Fibroblast of lung (primary cell): ENCODE data around the gene SLMAP. TPM values are rescaled to one million over a fixed set of nuclear protein-coding genes. Genes with fewer than 3 reads are reported as not detected.

Source experiments
- DNase-seq, 2 donors: peaks; one replicate each; pipeline versions ENCODE4 v3.0.0 to v3.0.0-alpha.2; 2010; ENCODE audit warnings: low read depth in 2 of 2
- H2AFZ ChIP-seq: 2 replicates; pipeline ENCODE4 v1.5.1; 2012; ENCODE audit warnings: low read length, control low read depth, inconsistent platforms
- H3K27ac ChIP-seq: 2 replicates; pipeline ENCODE4 v1.5.1; 2011; ENCODE audit warnings: low read length, control low read depth; ENCODE audit not compliant: insufficient read depth
- H3K27me3 ChIP-seq: 2 replicates; pipeline ENCODE4 v1.5.1; 2011; ENCODE audit warnings: mild to moderate bottlenecking, low read length; ENCODE audit not compliant: control insufficient read depth, insufficient read depth
- H3K36me3 ChIP-seq: 2 replicates; pipeline ENCODE4 v1.5.1; 2011; ENCODE audit warnings: low read length; ENCODE audit not compliant: control insufficient read depth, insufficient read depth
- H3K4me1 ChIP-seq: 2 replicates; pipeline ENCODE4 v1.5.1; 2011; ENCODE audit warnings: low read length; ENCODE audit not compliant: control insufficient read depth, insufficient read depth; ENCODE audit errors: extremely low read depth
- H3K4me2 ChIP-seq: 2 replicates; pipeline ENCODE4 v1.5.1; 2011; ENCODE audit warnings: low read length, control low read depth; ENCODE audit not compliant: insufficient read depth; ENCODE audit errors: extremely low read depth
- H3K4me3 ChIP-seq, 4 experiments: fragments of 200-600 bp in 1 of 4; sonication (generic) in 1 of 4; replicated peaks in 1 of 4; 2 replicates each; pipeline ENCODE4 v1.5.1; 2011 to 2016; ENCODE audit warnings: low read length in 4 of 4, low read depth in 3 of 4, mild to moderate bottlenecking in 3 of 4, control low read depth in 2 of 4, inconsistent platforms in 1 of 4, mixed read lengths in 1 of 4; ENCODE audit not compliant: insufficient read depth in 1 of 4; ENCODE audit errors: control extremely low read depth in 1 of 4
- H3K79me2 ChIP-seq: 2 replicates; pipeline ENCODE4 v1.5.1; 2012; ENCODE audit warnings: mild to moderate bottlenecking, low read length, inconsistent platforms; ENCODE audit not compliant: control insufficient read depth, insufficient read depth
- H3K9ac ChIP-seq: 2 replicates; pipeline ENCODE4 v1.5.1; 2011; ENCODE audit warnings: mild to moderate bottlenecking, low read length, control low read depth; ENCODE audit not compliant: insufficient read depth
- H3K9me3 ChIP-seq: 2 replicates; pipeline ENCODE4 v1.5.1; 2012; ENCODE audit warnings: low read depth, low read length; ENCODE audit not compliant: control insufficient read depth, insufficient read depth
- H4K20me1 ChIP-seq: 2 replicates; pipeline ENCODE4 v1.5.1; 2011; ENCODE audit warnings: low read length; ENCODE audit not compliant: control insufficient read depth, insufficient read depth; ENCODE audit errors: extremely low read depth
- EZH2 ChIP-seq: IDR thresholded peaks from 2 replicates; pipeline ENCODE4 v1.5.1; 2012; ENCODE audit warnings: low read length, control low read depth, mild to moderate bottlenecking; ENCODE audit errors: missing control alignments
- polyA plus RNA-seq, 2 donors: library from polyadenylated mRNA; depleted of rRNA in 1 of 2; stranded (reverse) in 1 of 2; unstranded in 1 of 2; fragments of >200 nt; gene quantifications; 2 replicates each; pipeline ENCODE4 v1.2.1, GENCODE V29; 2011 to 2012; ENCODE audit warnings: missing spikeins in 1 of 2
- total RNA-seq: library from RNA; depleted of rRNA; stranded (reverse); fragments of >200 nt; gene quantifications from 2 replicates; pipeline ENCODE4 v1.2.1, GENCODE V29; 2014
- TF ChIP-seq, protein P1 (sequence below), 2 donors: IDR thresholded peaks in 1 of 2; conservative IDR thresholded peaks in 1 of 2; 1 replicate in 1 of 2; 2 replicates in 1 of 2; pipeline ENCODE4 v1.5.1; 2011 to 2012; ENCODE audit warnings: low read length in 2 of 2, control low read depth in 1 of 2, inconsistent platforms in 1 of 2, low read depth in 1 of 2, mild to moderate bottlenecking in 1 of 2

SLMAP gene
- total and polyA plus RNA-seq, 2 donors (not counting 1 experiment from before 2014, with no cell fraction given): 35.3 to 55.5 TPM

- Histone ChIP-seq H3K36me3 (no peaks in the 10 kb centered on the region), H3K27me3 (no peaks in the 10 kb centered on the region), H3K4me2 (no peak overlapping the region), H4K20me1 (no peaks in the 10 kb centered on the region), H3K9me3 (no peaks in the 10 kb centered on the region), H3K4me3 (no peak overlapping the region), H3K79me2 (no peaks in the 10 kb centered on the region), H3K27ac (no peak overlapping the region), H2AFZ (no peak overlapping the region), H3K9ac (no peak overlapping the region), H3K4me1 (no peaks in the 10 kb centered on the region)
- DNase-seq: no peak
- TF ChIP-seq, protein P1, sequence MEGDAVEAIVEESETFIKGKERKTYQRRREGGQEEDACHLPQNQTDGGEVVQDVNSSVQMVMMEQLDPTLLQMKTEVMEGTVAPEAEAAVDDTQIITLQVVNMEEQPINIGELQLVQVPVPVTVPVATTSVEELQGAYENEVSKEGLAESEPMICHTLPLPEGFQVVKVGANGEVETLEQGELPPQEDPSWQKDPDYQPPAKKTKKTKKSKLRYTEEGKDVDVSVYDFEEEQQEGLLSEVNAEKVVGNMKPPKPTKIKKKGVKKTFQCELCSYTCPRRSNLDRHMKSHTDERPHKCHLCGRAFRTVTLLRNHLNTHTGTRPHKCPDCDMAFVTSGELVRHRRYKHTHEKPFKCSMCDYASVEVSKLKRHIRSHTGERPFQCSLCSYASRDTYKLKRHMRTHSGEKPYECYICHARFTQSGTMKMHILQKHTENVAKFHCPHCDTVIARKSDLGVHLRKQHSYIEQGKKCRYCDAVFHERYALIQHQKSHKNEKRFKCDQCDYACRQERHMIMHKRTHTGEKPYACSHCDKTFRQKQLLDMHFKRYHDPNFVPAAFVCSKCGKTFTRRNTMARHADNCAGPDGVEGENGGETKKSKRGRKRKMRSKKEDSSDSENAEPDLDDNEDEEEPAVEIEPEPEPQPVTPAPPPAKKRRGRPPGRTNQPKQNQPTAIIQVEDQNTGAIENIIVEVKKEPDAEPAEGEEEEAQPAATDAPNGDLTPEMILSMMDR (conservative IDR thresholded peaks at IDR 0.05 in 1 of 2, IDR thresholded peaks at IDR 0.05 in 1 of 2; ENCODE audit: low read depth in 1 of 2, low read length in 2 of 2): no peak
- TF ChIP-seq EZH2: no peak
Observed at GRCh38 chr3:57943525-57944495, 187.7 kb downstream of the SLMAP start.

DNA sequence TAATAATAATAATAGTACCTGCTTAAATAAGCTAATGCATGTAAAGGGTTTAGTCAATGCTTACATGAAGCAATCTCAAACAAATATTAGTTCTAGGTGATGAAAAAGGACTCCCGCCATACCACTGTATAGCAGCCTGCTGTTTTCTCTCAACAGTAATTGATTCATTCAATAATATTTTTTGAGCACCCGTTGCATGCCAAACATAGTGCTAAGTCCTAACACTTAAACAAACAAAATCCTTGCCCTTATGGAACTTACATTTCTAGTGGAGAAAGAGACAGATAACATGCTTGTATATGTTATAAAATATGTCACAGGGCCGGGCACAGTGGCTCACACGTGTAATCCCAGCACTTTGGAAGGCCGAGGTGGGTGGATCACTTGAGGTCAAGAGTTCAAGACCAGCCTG, 190.9 kb downstream of the SLMAP start:
- H3K4me2 ChIP-seq: no peak overlapping the region
- DNase-seq: no peak

GRCh38 chr3:57948080-57948671, 192.1 kb downstream of the SLMAP start:
- Histone ChIP-seq H4K20me1 (no peaks in the 10 kb centered on the region), H3K9me3 (no peaks in the 10 kb centered on the region), H3K9ac (no peak overlapping the region), H3K4me1 (peaks cover 18% of the 10 kb centered on the region), H3K27ac (no peak overlapping the region), H2AFZ (no peak overlapping the region), H3K36me3 (no peaks in the 10 kb centered on the region), H3K4me2 (no peak overlapping the region), H3K79me2 (no peaks in the 10 kb centered on the region), H3K4me3 (no peak overlapping the region), H3K27me3 (no peaks in the 10 kb centered on the region)
- TF ChIP-seq, protein P1 (conservative IDR thresholded peaks at IDR 0.05 in 1 of 2, IDR thresholded peaks at IDR 0.05 in 1 of 2; ENCODE audit: low read depth in 1 of 2, low read length in 2 of 2): no peak
- TF ChIP-seq EZH2: no peak
- no peak for DNase-seq

More for the DNA sequence above, 190.9 kb downstream of the SLMAP start:
- no peaks in the 10 kb centered on the region for H4K20me1 ChIP-seq
- H3K9me3 ChIP-seq: no peaks in the 10 kb centered on the region
- TF ChIP-seq, protein P1 (conservative IDR thresholded peaks at IDR 0.05 in 1 of 2, IDR thresholded peaks at IDR 0.05 in 1 of 2; ENCODE audit: low read depth in 1 of 2, low read length in 2 of 2): no peak
- TF ChIP-seq EZH2: no peak
- no peak overlapping the region for H3K4me3 ChIP-seq
- H3K79me2 ChIP-seq: no peaks in the 10 kb centered on the region
- H3K36me3 ChIP-seq: no peaks in the 10 kb centered on the region
- no peaks in the 10 kb centered on the region for H3K27me3 ChIP-seq
- H3K9ac ChIP-seq: no peak overlapping the region
- H3K27ac ChIP-seq: no peak overlapping the region
- peaks cover 12% of the 10 kb centered on the region for H3K4me1 ChIP-seq
- H2AFZ ChIP-seq: no peak overlapping the region
